HG03108 (cell line): ENCODE data around the gene KCTD5.
"Not testable (repeated sequence)": the region's sequence is repeated elsewhere in the genome, so short reads cannot be mapped to it uniquely, and the experiment has no call there.

ENCODE experiments used
- ATAC-seq: cut with Tn5 transposase; IDR thresholded peaks from one replicate; pipeline ENCODE4 v1.9.1; 2021; ENCODE audit warnings: moderate library complexity; ENCODE audit not compliant: unreplicated experiment

The KCTD5 gene

DNA sequence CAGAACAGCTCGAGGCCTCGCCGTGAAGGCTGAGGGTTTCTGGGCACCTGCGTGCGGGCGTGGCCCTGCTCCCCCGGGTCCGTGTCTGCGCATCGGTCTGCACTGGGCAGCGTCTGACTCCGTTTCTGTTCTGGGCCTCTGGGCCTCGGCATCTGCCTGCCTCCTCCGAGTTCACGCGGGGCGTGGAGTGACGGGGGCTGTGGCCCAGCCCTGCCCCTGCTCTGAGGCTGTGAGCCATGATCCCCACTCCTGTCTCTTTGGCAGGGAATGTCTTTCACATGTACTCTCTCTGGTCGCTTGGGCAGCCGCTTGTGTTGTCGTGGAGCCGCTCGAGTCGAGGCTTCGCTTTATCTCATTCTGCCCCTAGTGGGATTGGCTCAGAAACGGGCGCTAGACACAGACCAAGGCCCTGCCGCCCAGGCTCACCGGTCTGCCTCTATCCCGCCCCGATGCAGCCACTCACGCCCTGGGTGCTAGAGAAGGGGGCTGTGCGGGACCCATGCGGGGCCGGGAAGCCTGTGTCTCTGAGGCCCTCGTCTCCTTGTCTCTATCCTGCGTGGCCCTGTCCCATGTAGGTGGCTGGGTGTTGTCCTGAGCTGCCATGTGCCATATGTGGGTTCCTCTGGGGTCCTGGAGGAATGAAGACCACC, 14.4 kb downstream of the KCTD5 start:
- ATAC-seq = not testable (repeated sequence)

DNA sequence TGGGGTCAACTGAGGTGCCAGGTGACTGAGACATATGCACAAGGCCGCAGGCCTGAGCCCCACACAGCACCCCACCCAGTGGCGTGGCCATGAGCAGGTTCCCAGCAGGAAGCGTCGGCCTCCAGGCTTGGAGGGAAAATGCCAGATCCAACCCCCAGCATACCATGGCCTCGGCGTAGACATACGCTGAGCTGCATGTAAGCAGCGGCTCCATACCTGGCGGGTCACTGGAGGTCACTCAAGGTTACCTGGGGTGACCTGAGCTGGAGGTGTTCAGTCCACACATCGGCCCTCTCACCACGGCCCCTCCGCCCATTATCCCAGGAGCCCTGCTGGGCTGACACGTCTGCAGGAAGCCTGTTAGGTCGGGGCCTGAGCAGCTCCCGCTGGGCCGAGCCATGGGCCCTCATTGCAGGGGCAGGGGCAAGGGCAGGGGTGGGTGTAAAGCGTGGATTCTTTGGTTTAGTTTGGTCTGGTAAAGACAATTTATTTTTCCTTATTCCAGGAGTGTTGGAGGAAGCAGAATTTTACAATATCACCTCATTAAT, 15.2 kb downstream of the KCTD5 start:
- ATAC-seq = no peak

DNA sequence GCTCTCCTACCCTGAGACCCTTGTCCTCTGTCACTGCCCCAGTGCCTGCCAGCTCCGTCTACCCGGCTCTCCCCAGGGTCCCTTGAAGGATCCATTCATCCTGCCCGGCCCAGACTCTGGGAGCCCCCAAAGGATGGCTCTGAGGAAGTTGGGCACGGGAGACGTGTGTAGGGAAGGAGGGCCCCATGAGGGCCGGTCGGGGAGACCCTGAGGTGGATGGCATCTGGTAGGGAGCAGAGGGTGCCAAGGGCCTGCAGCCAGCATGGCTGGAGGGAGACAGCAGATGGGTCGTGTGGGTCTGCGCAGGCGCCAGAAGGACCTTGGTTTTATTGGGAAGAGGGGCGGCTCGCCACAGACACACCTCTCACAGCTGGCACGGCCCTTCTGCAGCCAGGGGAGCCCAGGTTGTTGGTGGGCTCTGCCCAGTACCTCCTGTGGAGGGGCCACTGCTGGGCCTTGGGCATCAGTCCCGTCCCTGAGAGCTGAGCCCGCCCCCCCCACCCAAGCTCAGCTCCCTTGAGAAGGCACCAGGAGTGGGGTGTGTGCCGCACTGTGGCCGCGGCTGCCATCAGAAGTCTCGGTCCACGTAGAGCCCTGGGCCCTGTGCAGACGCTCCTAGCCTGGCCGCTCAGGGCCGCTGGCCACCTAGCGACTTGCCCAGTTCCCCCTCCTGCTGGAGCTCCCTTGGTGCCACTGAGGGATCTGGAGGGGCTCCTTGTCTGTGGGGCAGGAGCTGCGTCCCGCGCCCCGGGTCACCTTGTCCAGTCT, 16.0 kb downstream of the KCTD5 start:
- ATAC-seq = no peak

DNA sequence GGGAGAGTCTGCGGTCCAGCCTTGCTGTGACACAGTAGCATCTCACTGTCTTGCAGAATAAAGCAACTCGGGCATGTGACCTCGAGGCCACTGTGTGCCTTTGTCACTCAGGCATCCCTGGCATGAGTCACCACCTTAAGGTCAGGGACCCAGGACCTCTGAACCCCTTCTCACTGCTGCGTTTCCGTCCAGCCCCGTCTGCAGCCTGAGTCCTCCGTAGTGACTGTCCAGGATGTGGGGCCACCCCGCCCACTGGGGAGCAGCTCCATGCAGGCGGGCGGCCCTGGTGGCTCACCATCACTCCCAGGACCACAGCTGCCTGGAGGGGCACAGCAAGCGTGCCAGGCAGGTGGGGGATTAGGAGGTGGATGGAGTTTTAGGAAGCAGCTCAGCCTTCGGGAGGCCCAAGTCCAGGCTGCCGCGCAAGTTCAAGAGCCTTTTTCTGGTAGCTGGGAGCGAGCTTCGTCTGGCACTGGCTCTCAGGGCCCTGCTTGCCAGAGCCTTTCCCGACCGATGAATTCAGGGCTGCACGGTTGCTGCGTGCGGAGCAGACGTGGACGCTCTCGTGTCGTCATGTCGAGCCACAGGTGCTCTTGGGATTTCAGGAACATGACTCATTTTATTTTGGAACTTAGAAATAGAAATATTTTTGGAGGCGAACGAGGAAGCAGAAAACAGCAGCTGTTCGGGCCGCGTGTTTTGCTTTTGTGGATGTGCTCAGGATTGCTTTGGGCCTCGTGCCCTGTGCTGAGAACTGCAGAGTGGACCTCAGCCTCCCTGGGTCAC, 16.8 kb downstream of the KCTD5 start:
- ATAC-seq = no peak

DNA sequence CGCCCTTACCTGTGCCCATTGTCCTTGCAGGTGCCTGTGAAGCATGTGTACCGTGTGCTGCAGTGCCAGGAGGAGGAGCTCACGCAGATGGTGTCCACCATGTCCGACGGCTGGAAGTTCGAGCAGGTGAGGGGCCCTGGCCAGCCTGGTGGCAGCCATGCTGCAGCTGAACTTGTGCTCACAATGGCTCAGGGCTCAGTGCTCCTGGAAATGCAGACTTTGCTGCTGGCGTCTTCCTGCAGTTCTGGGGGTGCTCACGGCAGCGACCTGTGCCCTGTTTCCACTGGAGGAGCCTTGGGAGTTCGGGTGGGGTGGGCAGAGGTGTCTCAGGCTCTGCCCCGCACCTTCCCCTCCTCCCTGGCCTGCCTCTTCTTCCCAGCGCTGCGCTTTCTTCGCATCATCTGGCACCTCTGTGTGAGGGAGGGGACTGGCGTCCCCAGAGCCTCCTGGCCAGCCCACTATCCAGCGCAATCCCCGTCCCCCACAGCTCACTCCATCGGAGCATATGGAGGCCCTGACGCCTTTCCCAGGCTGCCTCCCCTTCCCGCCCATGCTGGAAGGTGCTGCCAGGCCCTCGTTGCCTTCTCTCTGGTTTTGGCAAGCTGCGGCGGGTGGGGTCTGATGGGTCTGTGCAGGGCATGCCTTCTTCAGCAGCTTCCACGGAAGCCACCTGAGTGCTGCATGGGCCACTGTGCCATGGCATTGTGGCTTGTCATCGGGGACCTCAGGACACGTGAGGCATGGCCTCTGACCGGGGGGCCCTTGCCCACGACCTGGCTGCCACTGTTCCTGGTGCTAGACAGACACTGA, 17.7 kb downstream of the KCTD5 start:
- ATAC-seq = no peak

DNA sequence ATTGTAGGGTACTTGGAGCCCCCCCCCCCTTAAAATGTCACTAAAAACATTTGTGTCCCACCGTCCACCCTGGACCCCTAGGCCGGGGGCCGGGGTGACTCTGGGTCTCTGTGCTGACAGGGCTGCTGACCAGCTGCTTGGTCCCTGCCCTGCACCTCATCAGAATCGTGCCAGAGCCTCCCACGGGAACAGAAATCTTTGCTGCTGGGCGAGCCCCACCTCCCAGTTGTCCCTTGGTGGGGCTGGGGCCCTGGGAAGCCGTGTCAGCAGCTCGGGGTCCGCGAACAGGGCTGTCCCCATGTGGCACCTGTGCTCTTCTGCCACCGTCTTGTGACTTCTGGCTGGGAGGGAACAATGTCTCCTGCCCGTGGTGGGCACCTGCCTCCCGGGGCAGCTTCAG, 18.5 kb downstream of the KCTD5 start:
- no peak for ATAC-seq

DNA sequence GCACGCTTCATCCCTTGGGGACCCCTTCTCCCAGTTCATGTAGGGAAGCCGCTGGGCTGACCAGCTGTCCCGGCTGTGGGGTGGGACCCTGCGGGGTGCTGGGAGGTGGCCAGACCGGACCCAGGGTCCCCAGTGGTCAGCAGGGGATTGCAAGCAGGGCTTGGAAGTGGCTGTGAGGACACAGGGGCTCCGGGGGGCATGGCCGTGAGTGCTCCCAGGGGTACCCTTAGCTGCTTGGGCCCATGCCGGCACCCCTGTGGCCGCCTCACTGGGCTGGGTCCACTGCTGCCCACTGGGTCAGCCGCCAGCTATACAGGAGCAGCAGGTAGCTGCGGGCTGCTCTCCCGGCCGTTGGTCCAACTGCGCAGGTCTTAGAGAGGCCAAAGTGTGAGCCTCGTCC, 18.9 kb downstream of the KCTD5 start:
- no peak for ATAC-seq

DNA sequence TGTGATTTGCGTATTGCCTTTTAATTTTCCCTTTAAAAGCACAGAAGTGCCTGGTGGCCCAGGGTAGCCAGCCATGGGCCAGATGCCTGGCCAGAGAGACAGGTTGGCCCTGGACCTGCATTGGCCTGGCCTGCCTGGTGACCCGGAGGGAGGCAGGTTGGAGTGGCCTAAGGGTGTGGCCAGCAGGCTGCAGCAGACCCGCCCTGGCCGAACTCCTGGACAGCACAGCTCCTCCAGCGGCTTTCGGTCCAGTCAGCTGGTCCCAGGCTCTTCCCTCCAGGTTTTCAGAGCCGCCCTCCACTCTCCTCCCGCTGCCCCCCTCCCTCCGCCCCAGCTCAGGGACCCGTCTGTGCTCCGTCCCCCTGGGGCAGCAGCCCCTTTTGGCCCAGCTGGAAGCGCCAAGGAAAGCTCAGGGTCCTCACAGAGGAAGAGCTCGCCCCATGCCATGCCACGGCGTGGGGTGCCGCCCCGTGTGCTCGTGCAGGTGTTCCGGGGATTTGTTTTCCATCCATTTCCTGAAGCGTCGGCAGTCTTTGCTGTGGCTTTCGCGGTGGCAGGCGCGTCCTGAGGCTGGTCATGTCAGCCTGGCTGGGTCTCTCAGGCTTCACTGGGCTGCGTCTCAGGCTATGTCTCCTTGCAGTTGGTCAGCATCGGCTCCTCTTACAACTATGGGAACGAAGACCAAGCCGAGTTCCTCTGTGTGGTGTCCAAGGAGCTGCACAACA, 19.6 kb downstream of the KCTD5 start:
- no peak for ATAC-seq

DNA sequence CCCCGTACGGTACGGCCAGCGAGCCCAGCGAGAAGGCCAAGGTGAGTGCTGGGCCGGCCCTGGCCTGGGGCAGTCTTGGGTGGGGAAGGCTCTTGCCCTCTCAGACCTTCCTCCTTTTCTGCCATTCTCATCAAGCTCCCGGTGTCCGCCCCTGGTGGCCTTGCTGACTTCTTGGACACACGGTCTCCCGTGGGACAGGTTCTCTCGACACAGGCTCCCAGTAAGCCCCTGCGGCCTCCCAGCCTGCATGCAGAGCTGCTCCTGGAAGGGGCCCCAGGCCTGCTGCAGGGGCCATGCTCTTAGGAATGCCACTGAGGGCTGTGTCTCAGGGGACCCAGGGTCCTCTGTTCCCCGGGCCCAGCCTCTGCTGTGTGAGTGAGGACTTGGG, 20.1 kb downstream of the KCTD5 start:
- no peak for ATAC-seq

DNA sequence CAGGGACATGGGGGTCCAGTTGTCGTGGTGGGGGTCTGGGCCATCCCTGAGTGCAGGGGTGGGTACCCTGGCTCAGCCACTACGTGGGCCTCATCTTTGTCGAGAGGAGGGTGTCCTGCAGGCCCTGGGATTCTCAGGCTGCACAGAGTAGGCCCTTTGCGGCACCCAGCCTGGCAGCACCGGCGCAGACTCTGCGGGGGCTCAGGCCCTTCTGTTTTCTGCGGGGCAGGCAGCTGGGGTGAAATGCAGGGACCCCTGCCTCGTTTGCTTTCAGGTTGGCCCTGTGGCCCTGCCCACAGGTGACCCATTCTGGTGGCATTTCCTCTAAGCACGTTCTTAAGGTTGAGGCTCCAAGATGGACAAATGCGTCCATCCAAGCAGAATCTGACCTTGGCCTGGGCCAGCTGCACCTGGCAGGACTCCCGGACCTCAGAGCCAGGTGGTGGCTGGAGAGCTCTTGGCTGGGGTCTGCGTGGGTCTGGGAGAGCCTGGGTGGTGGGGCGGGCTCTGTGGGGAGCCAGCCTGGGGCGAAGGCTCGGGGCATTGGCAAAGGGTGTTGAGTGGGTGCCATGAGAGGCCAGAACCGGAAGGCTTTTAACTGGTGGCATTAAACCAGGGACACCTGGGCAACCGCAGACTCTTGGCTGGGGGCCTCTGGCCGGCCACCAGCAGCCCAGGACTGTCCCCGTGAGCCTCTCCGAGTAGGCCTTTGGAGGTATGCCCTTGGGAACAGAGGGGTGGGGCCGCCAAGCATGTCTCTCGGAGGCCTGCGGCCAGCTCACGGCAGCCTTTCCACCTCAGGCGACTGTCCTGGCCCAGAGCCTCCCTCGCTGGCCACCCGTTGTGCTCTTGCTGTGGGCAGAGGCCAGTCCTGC, 20.8 kb downstream of the KCTD5 start:
- no peak for ATAC-seq

DNA sequence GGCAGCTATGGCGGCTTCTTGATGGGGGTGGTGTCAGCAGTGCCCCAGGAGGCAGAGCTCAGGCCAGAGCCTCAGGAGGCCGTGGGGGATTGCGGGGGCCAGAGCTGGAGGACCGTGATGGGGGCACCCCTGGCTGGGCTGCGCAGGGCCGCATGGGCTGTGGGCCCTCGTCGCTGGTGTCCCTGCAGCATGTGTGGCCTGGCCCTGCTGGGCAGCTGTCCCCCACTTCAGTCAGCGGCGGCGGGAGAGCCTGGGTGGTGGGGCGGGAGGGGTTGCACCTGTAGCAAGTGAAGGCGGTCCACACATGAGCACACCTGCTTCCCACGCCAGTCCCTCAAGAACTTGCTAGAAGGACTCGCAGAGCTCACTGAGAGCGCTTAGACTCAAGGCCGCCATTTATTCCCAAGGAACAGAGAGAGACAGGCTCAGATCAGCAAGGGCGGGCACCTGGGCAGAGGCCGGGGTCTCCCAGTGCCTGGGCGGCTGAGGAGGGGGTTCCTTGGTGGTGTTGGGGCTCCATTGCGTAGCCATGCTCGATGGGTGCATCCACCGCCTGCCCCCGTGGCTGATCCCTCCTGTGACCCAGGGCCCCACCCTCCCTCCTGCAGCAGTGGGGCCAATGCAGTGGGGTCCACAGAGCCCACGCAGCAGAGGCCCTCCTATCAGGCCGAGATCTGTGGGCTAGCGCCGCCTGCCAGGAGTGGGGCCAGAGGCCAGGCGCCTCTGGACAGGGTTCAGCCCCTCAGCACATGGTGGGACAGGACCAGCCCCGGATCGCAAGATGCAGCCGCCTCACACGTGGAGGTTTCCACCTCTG, 22.1 kb downstream of the KCTD5 start:
- no peak for ATAC-seq

DNA sequence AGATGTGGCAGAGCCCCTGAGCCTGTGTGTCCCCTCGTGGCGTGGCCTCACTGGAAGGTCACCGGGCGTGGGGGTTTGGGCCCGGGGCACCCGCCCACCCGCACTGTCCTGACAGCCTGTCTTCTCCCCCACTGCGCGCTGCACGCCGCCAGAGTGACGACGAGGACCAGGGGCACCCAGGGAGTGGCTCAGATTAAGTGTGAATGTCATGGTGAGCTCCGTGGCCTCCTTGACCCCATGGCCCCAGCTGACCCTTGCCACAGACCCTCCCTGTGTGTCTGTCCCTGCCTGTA, 22.6 kb downstream of the KCTD5 start:
- ATAC-seq = no peak

DNA sequence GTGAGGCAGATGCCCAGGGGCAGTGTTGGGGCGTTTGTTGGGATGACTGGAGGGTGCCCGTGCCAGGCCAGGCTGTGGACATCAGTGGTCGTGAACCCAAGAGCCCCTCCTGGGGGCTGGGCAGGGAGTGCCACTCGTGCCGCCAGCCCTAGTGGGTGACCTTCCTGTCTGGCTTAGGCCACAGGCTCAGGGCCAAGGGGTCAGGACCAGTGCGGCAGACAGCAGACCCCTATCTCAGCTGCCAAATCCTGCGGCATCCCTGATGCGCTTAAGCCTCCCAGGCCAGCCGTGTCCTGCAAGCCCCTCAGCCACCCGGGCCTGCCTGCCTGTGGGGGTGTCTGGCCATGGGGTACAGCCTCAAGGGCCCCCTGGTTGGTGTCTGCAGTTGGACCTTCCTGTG, 23.0 kb downstream of the KCTD5 start:
- no peak for ATAC-seq

DNA sequence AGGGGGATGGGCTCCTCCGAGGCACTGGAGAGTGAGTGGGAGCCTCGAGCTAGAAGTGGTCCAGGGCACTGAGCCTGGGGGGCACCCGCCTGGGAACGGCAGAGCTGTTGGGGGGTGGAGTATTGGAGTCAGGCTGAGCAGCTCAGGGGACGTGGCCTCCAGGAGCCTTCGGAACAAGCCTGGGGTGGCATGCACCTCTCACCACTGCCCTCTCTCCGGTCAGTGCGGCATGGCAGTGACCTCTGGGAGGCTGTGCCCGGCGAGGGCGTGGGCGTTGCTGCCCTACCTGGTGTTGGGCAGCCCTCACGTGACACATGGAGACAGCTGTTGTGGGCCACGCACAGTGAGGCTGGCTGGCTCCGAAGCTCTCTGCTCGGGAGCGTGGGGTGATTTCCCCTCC, 23.8 kb downstream of the KCTD5 start:
- no peak for ATAC-seq

DNA sequence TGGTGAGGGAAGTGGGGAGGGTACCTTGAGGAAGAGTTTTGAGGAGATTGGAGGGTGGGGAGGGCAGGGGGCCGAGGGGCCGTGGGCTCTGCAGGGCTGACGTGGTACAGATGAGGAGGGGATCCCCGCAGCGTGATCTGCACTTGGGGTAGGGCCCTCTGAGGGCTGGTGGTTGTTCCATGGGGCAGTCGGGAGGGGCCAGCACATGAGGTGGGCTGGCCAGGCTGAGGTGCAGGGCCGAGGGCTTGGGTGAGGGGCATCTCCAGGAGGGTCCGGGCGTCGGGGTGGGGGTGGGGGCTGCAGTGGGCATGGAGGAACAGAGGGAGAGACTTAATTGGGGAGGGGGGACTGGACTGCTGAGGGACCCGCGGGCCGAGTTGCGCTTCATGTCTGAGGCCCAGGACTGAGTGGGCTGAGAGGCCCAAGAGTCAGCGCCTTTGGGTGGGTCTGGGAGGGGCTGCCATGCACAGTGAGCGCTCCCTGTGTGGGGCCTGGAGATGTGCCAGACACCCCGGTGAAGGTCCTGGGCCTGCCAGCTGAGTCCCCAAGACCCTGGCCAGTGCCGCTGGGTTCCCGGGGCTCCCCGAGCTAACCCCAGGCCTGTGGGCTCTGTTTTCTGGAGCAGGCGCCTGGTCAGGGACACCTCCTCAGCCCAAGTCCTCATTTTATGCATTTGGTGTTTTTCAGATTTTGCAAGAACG, 24.4 kb downstream of the KCTD5 start:
- ATAC-seq = no peak

DNA sequence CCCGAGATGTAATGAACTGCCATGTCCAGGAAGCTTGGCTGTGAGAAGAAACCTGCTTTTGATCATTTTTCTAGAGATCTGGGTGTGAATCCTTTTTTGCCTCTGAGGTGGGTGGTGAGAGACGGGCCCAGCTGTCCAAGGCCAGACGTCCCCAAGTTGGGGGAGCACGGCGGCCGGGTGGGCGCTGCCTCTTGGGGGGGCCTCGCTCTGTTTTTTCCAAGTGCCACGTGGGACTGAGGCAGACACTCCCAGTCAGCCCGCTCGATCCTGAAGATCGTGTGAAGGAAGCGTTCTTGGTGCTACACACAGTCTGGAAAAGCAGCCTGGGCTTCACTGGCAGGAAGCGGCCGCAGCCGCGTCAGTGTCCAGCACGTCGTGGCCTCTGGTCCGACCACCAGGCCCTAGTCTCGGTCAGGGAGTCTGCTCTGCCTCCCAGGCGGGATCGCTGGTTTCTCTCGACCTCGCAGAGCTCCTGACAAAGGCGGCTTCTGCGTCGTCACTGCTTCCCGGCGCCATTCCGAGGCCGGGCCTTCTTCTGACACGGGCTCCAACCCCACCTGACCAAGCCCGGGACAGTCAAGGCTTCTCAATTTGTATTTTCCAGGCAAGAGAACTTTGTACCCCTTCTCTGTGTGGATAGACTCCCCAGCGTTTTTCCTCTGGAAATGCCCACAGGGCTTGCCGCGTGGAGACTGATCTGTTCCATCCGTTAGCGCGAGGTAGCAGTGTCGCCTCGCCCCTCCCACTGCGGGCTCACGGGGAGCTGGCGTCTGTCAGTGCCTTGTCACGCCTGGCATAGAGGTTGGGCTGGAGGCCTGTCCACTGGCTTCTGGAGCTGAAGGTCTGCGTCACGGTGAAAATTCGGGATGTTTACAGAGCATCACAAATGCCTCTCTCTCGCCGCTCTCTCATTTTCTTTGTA, 25.3 kb downstream of the KCTD5 start:
- no peak for ATAC-seq

DNA sequence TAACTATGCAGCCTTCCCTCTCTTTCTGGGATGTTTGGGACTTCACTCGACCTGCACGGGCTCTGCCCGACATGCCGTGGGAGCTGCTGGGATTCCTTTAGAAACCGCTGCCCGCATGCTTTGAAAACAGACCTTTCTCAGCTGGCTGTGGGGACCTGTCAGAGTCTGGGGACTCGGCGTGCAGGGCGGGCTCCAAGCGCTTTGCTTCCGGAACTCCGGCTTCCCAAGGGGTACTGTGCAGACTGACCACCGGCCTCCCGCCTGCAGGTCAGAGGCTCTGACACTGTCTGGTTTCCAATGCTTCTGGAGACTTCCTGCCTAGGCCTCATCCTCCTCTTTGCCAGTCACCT, 25.9 kb downstream of the KCTD5 start:
- ATAC-seq = no peak
